Osteocyte (in vitro differentiated cells): ENCODE measurements around the gene GLRX5. TPM values are rescaled to one million over a fixed set of nuclear protein-coding genes. Genes with fewer than 3 reads are reported as not detected.
A peak's percentile ranks its signal among the peaks of the same experiment; 100 is the strongest.

Source experiments
- DNase-seq: peaks from one replicate; pipeline ENCODE4 v3.0.0; 2021; ENCODE audit warnings: mixed read lengths; ENCODE audit not compliant: unreplicated experiment; ENCODE audit errors: extremely low spot score
- H3K27ac Mint-ChIP-seq: one replicate; pipeline ENCODE4 v1.8.0; 2021; ENCODE audit warnings: mild to moderate bottlenecking, mixed read lengths; ENCODE audit not compliant: unreplicated experiment
- H3K27me3 Mint-ChIP-seq: one replicate; pipeline ENCODE4 v1.8.0; 2021; ENCODE audit warnings: mixed read lengths; ENCODE audit not compliant: unreplicated experiment
- H3K36me3 Mint-ChIP-seq: one replicate; pipeline ENCODE4 v1.8.0; 2021; ENCODE audit warnings: mixed read lengths; ENCODE audit not compliant: unreplicated experiment
- H3K4me1 Mint-ChIP-seq: one replicate; pipeline ENCODE4 v1.8.0; 2021; ENCODE audit warnings: mixed read lengths; ENCODE audit not compliant: unreplicated experiment
- H3K4me3 Mint-ChIP-seq: one replicate; pipeline ENCODE4 v1.8.0; 2021; ENCODE audit warnings: mild to moderate bottlenecking, moderate library complexity, mixed read lengths; ENCODE audit not compliant: unreplicated experiment
- H3K9me3 Mint-ChIP-seq: one replicate; pipeline ENCODE4 v1.8.0; 2021; ENCODE audit warnings: mixed read lengths; ENCODE audit not compliant: unreplicated experiment
- CTCF ChIP-seq: fragments of 200-600 bp; sonication (generic); IDR thresholded peaks from 2 replicates; pipeline ENCODE4 v1.5.0; 2021; ENCODE audit warnings: antibody characterized with exemption, mild to moderate bottlenecking, moderate library complexity
- total RNA-seq: library from RNA; stranded (reverse); gene quantifications from 2 replicates; pipeline ENCODE4 v1.2.1, GENCODE V29; 2021

Gene GLRX5
- total RNA-seq, 1 donor from 2014 or later, result 55.1 TPM

GRCh38 chr14:95525999-95526398 is 8.9 kb upstream of the GLRX5 start:
- no peak for DNase-seq
- peaks cover 80% of the 10 kb centered on the region for H3K4me1 Mint-ChIP-seq
- H3K36me3 Mint-ChIP-seq, result peaks cover 11% of the 10 kb centered on the region
- no peaks in the 10 kb centered on the region for H3K9me3 Mint-ChIP-seq
- TF ChIP-seq CTCF, result no peak
- peak overlapping the region; percentile 98 for H3K27ac Mint-ChIP-seq
- no peaks in the 10 kb centered on the region for H3K27me3 Mint-ChIP-seq
- H3K4me3 Mint-ChIP-seq, result no peak overlapping the region

DNA sequence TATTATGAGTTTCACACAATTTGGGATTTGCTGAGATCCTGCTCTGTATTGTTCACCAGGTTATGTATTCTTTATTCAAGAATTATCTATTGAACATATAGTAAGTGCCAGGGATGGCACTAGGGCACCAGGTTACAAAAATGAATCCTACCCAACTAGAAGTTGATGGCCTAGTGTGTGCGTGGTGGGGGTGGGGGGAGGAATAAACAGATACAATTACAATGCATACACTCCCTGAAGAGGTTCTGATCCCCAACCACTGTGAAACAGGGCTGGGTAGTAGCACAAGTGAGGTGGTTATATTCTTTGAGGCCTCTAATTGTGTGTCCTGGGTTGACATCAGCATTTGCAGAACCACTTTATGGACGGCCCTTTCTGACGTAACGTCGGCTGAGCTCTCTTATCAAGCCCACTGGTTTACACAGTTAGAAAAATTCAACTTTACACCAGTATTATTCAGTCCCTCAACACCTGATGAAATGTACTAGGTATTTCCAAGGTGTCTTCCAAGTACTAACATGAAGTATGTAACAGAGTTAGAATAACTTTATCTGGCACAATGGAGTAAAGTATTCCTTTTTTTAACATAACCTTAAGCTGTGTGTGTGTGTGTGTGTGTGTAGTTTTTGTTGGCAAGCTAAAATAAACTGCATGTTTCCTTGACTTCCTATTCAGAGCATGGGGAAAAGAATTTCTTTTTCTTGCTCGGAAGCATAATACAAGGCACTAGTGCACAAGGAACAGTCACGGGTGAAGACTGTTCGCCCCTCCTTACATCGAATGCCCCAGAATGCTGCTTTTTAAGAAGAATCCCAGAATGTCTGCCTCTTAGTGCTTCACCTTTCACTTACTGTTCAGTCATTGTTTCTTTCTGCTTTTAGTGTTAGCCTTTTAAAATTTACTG is 8.1 kb upstream of the GLRX5 start:
- no peak for DNase-seq
- Mint-ChIP-seq H3K27me3 (no peaks in the 10 kb centered on the region), H3K4me3 (peak overlapping the region; percentile 8), H3K36me3 (peaks cover 11% of the 10 kb centered on the region), H3K9me3 (no peaks in the 10 kb centered on the region), H3K4me1 (peaks cover 86% of the 10 kb centered on the region), H3K27ac (peak overlapping the region; percentile 98)
- no peak for TF ChIP-seq CTCF

GRCh38 chr14:95527387-95528002 is 7.4 kb upstream of the GLRX5 start:
- peak; percentile 86 for TF ChIP-seq CTCF
- H3K4me3 Mint-ChIP-seq, result no peak overlapping the region
- H3K36me3 Mint-ChIP-seq, result peaks cover 6% of the 10 kb centered on the region
- H3K27ac Mint-ChIP-seq, result peak overlapping the region; percentile 98
- H3K27me3 Mint-ChIP-seq, result no peaks in the 10 kb centered on the region
- H3K4me1 Mint-ChIP-seq, result peaks cover 86% of the 10 kb centered on the region
- DNase-seq, result no peak
- H3K9me3 Mint-ChIP-seq, result no peaks in the 10 kb centered on the region

DNA sequence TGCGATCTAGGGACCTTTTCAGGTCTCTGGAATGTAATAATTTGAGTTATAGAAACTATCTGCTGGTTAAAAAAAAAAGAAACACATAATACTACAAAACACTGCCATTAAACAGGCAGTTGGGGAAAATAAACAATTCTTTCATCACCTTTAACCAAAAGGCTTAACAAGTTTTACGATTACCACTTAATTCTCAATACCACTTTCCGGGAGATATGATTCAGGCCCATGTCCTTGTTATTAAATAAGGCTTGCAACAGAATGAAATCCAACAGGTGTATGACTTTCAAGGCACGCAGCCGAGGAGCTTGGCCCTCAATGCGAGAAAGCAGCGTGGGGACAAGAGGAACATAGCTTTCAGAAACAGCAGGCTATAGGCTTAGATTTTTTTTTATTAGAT is 5.6 kb upstream of the GLRX5 start:
- no peak overlapping the region for H3K4me3 Mint-ChIP-seq
- H3K36me3 Mint-ChIP-seq, result peaks cover 6% of the 10 kb centered on the region
- TF ChIP-seq CTCF, result no peak
- H3K4me1 Mint-ChIP-seq, result peaks cover 82% of the 10 kb centered on the region
- peak overlapping the region; percentile 57 for H3K27ac Mint-ChIP-seq
- H3K9me3 Mint-ChIP-seq, result no peaks in the 10 kb centered on the region
- H3K27me3 Mint-ChIP-seq, result no peaks in the 10 kb centered on the region
- DNase-seq, result no peak
